Progenitor cell of endocrine pancreas (in vitro differentiated cells): ENCODE results near the gene TENT5C. TPM values are rescaled to one million over a fixed set of nuclear protein-coding genes. Genes with fewer than 3 reads are reported as not detected.

Experiments
- DNase-seq: peaks from one replicate; pipeline ENCODE4 v3.0.0; 2021; ENCODE audit warnings: low spot score; ENCODE audit not compliant: unreplicated experiment
- H3K27ac Mint-ChIP-seq: 2 replicates; pipeline ENCODE4 v1.8.0; 2021; ENCODE audit warnings: mild to moderate bottlenecking, moderate library complexity, mixed read lengths
- H3K27me3 Mint-ChIP-seq: 2 replicates; pipeline ENCODE4 v1.8.0; 2021; ENCODE audit warnings: mixed read lengths
- H3K36me3 Mint-ChIP-seq: 2 replicates; pipeline ENCODE4 v1.8.0; 2022; ENCODE audit warnings: mixed read lengths; ENCODE audit not compliant: insufficient read depth
- H3K4me1 Mint-ChIP-seq: 2 replicates; pipeline ENCODE4 v1.8.0; 2021; ENCODE audit warnings: low read depth, mixed read lengths
- H3K4me3 Mint-ChIP-seq: 2 replicates; pipeline ENCODE4 v1.8.0; 2021; ENCODE audit warnings: low read depth, mild to moderate bottlenecking, moderate library complexity, mixed read lengths
- H3K9me3 Mint-ChIP-seq: 2 replicates; pipeline ENCODE4 v1.8.0; 2021; ENCODE audit warnings: low read depth, mixed read lengths
- CTCF ChIP-seq: fragments of 200-600 bp; sonication (generic); IDR thresholded peaks from one replicate; pipeline ENCODE4 v1.5.0; 2021; ENCODE audit warnings: antibody characterized with exemption, mild to moderate bottlenecking; ENCODE audit not compliant: unreplicated experiment
- total RNA-seq: library from RNA; stranded (reverse); gene quantifications from 2 replicates; pipeline ENCODE4 v1.2.1, GENCODE V29; 2021

Gene TENT5C
- total RNA-seq, 1 donor from 2014 or later = 13.6 TPM

DNA sequence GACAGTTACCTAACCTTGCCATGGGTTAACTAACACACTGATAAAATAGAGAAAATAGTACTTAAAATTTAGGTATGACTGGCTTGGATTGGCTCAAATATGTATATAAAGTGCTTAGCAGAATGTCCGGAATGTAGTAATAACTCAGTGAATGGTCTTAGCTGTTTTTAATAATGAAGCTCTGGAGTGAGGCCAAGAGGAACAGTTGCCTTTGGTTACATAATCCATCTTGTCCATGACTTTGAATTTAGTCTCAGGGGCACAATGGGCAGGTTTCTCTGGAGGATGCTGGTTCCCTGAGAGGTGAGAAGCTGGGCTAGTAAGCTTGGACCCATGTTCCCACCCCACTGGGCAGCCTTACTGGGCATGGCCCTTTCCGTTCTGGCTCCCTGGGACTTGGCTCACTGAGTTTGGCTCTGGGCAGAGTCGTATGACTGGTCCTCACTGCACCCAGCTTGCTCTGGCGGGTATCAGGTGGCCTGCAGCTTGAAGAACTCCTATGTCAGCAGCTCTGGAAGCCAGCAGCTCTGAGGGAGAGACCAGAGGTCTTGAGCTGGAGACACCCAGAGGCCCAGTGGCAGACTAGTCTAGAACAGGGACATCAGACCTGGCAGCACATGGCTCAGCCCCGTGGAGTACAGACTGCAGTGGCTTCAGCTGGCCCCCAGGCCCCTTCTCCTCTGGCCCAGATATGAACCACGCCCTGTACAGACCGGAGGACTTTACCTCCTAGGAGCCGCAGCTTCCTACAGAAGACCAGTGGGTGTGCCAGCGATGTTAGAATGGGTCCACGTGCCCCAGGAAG is 40.4 kb downstream of the TENT5C start:
- TF ChIP-seq CTCF = no peak
- no peaks in the 10 kb centered on the region for H3K36me3 Mint-ChIP-seq
- peaks cover 3% of the 10 kb centered on the region for H3K4me1 Mint-ChIP-seq

GRCh38 chr1:117646956-117647355 is 41.1 kb downstream of the TENT5C start:
- Mint-ChIP-seq H3K9me3 (no peaks in the 10 kb centered on the region), H3K36me3 (no peaks in the 10 kb centered on the region), H3K4me3 (no peak overlapping the region), H3K27ac (no peak overlapping the region), H3K27me3 (peaks cover 6% of the 10 kb centered on the region), H3K4me1 (peaks cover 3% of the 10 kb centered on the region)
- TF ChIP-seq CTCF = no peak
- no peak for DNase-seq

More for the DNA sequence above, 40.4 kb downstream of the TENT5C start:
- Mint-ChIP-seq H3K9me3 (no peaks in the 10 kb centered on the region), H3K27ac (no peak overlapping the region), H3K4me3 (no peak overlapping the region), H3K27me3 (peaks cover 8% of the 10 kb centered on the region)
- DNase-seq = no peak

- Mint-ChIP-seq H3K27ac (no peak overlapping the region), H3K27me3 (peaks cover 12% of the 10 kb centered on the region), H3K36me3 (no peaks in the 10 kb centered on the region), H3K4me1 (peaks cover 3% of the 10 kb centered on the region), H3K9me3 (no peaks in the 10 kb centered on the region), H3K4me3 (no peak overlapping the region)
- no peak for DNase-seq
- no peak for TF ChIP-seq CTCF
These were observed 42.2 kb downstream of the TENT5C start for GRCh38 chr1:117648015-117648414.

- Mint-ChIP-seq H3K4me1 (peaks cover 9% of the 10 kb centered on the region), H3K27ac (no peak overlapping the region), H3K9me3 (no peaks in the 10 kb centered on the region), H3K27me3 (peaks cover 19% of the 10 kb centered on the region), H3K4me3 (no peak overlapping the region), H3K36me3 (no peaks in the 10 kb centered on the region)
- TF ChIP-seq CTCF = no peak
- no peak for DNase-seq
These were observed 45.2 kb downstream of the TENT5C start for GRCh38 chr1:117650840-117651568.

GRCh38 chr1:117651616-117652015 is 45.8 kb downstream of the TENT5C start:
- H3K36me3 Mint-ChIP-seq = no peaks in the 10 kb centered on the region
- peaks cover 23% of the 10 kb centered on the region for H3K27me3 Mint-ChIP-seq
- no peak overlapping the region for H3K27ac Mint-ChIP-seq
- no peak for TF ChIP-seq CTCF
- peaks cover 12% of the 10 kb centered on the region for H3K4me1 Mint-ChIP-seq
- no peak overlapping the region for H3K4me3 Mint-ChIP-seq
- no peaks in the 10 kb centered on the region for H3K9me3 Mint-ChIP-seq
- DNase-seq = no peak
